Measurements from ENCODE around the gene HEPN1. TPM values are rescaled to one million over a fixed set of nuclear protein-coding genes. Genes with fewer than 3 reads are reported as not detected.

Gene HEPN1
- total and polyA plus RNA-seq, 9 of the 15 experiments (the other 6 are each of a cell fraction or from before 2014, with no cell fraction given): not detected

DNA sequence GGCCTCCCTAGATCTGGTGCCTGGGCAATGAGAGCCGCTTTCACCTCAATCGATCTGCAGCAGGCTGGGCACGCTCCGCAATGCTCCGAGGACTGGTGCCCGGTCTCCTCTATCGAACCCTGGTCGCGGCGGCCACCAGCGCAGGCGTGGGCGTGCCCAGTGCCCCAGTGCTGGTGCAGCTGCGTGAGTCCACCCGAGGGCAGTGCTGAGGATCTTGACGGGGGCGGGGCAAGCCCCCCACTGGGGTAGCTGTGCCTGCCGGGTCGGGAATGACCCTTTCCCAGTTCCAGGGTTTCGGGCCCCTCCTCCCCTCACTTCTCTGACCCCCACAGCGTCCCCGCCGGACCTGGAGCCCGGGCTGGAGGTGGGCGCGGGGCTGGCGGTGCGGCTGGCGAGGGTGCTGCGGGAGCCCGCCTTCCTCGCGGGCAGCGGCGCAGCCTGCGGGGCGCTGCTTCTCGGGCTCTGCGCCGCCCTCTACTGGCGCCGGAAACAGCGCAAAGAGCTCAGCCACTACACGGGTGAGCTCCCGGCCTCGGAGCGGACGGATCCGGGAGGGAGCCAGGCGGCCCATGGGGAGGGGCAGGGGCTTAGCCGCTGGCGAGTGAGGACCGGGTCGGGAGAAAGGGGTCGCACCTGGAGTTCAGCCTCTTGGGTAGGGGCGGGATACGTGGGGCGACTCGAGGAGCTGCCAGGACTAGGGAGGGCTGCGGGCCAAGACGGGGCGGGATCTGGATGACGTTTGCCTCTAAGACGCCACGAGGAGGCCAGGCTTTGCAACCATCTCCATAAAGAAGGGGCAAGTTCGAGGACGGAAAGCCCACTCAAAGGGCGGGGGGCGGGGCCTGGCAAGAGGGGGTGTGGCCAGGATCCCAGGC is 42.9 kb upstream of the HEPN1 start (continued):
- TF ChIP-seq, protein P1, sequence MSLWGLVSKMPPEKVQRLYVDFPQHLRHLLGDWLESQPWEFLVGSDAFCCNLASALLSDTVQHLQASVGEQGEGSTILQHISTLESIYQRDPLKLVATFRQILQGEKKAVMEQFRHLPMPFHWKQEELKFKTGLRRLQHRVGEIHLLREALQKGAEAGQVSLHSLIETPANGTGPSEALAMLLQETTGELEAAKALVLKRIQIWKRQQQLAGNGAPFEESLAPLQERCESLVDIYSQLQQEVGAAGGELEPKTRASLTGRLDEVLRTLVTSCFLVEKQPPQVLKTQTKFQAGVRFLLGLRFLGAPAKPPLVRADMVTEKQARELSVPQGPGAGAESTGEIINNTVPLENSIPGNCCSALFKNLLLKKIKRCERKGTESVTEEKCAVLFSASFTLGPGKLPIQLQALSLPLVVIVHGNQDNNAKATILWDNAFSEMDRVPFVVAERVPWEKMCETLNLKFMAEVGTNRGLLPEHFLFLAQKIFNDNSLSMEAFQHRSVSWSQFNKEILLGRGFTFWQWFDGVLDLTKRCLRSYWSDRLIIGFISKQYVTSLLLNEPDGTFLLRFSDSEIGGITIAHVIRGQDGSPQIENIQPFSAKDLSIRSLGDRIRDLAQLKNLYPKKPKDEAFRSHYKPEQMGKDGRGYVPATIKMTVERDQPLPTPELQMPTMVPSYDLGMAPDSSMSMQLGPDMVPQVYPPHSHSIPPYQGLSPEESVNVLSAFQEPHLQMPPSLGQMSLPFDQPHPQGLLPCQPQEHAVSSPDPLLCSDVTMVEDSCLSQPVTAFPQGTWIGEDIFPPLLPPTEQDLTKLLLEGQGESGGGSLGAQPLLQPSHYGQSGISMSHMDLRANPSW (CRISPR knock-in tag; IDR thresholded peaks at IDR 0.05): no peak
- TF ChIP-seq STAG1 (CRISPR knock-in tag; IDR thresholded peaks at IDR 0.05; ENCODE audit: borderline replicate concordance) (no peak), JUNB (CRISPR knock-in tag; conservative IDR thresholded peaks at IDR 0.05) (no peak), NRF1 (conservative IDR thresholded peaks at IDR 0.05 in 1 of 2, IDR thresholded peaks at IDR 0.05 in 1 of 2) (peak; percentile 80 to 81), ZNF639 (CRISPR knock-in tag; conservative IDR thresholded peaks at IDR 0.05 in 1 of 2, IDR thresholded peaks at IDR 0.05 in 1 of 2) (no peak), ZNF778 (CRISPR knock-in tag; IDR thresholded peaks at IDR 0.05) (no peak), CTCF (IDR thresholded peaks at IDR 0.05 in 2 of 3, conservative IDR thresholded peaks at IDR 0.05 in 1 of 3; ENCODE audit: insufficient read depth in 2 of 3, low read depth in 1 of 3, low read length in 3 of 3) (peak; percentile 80 to 95 (median 80)), TOE1 (IDR thresholded peaks at IDR 0.05; ENCODE audit: borderline replicate concordance) (peak; percentile 64; the same call in 1 of the 2 replicates), TOE1 (CRISPR knock-in tag; IDR thresholded peaks at IDR 0.05; ENCODE audit: borderline replicate concordance, low read depth) (no peak), NCOR1 (IDR thresholded peaks at IDR 0.05) (no peak), HMG20A (CRISPR knock-in tag; conservative IDR thresholded peaks at IDR 0.05) (no peak), ZNF174 (CRISPR knock-in tag; IDR thresholded peaks at IDR 0.05) (no peak), ZBTB11 (CRISPR knock-in tag; IDR thresholded peaks at IDR 0.05) (peak in 1 of 3 experiments; percentile 63; a peak in 2 of 6 replicates), U2AF2 (optimal IDR thresholded peaks at IDR 0.05; ENCODE audit: low read depth, low read length) (no peak), SIN3A (IDR thresholded peaks at IDR 0.05; ENCODE audit: borderline replicate concordance in 2 of 2, control insufficient read depth in 1 of 2, low read depth in 2 of 2, low read length in 2 of 2) (no peak)

All from K562 (cell line).